Mesenchymal stem cell (in vitro differentiated cells and primary cell): ENCODE data around the gene TCHP.
"Not testable (repeated sequence)": the region's sequence is repeated elsewhere in the genome, so short reads cannot be mapped to it uniquely, and the experiment has no call there.

Source experiments
- DNase-seq: peaks from one replicate; pipeline ENCODE4 v3.0.0-alpha.2; 2013
- H2AFZ ChIP-seq: one replicate; pipeline ENCODE4 v1.6.1; 2013; ENCODE audit warnings: low read depth, mild to moderate bottlenecking, control low read depth, inconsistent platforms, low read length, moderate library complexity
- H2AK5ac ChIP-seq: 2 replicates; pipeline ENCODE4 v1.6.1; 2013; ENCODE audit warnings: low read length, moderate library complexity, mild to moderate bottlenecking, inconsistent platforms; ENCODE audit not compliant: severe bottlenecking
- H2BK120ac ChIP-seq: one replicate; pipeline ENCODE4 v1.6.1; 2013; ENCODE audit warnings: low read depth, mild to moderate bottlenecking, inconsistent platforms, low read length, moderate library complexity
- H2BK12ac ChIP-seq, 2 experiments: one replicate each; pipeline ENCODE4 v1.6.1; 2013; ENCODE audit warnings: inconsistent platforms in 2 of 2, low read length in 2 of 2, mild to moderate bottlenecking in 2 of 2, moderate library complexity in 2 of 2, control low read depth in 1 of 2
- H2BK15ac ChIP-seq: one replicate; pipeline ENCODE4 v1.6.1; 2013; ENCODE audit warnings: mild to moderate bottlenecking, low read depth, inconsistent platforms; ENCODE audit not compliant: poor library complexity, severe bottlenecking
- H2BK5ac ChIP-seq: 2 replicates; pipeline ENCODE4 v1.6.1; 2013; ENCODE audit warnings: low read depth, mild to moderate bottlenecking, low read length, control low read depth, inconsistent platforms; ENCODE audit not compliant: poor library complexity, severe bottlenecking
- H3K14ac ChIP-seq, 2 experiments: one replicate each; pipeline ENCODE4 v1.6.1; 2013; ENCODE audit warnings: inconsistent platforms in 2 of 2, low read length in 2 of 2, control low read depth in 1 of 2, mild to moderate bottlenecking in 1 of 2, moderate library complexity in 1 of 2
- H3K18ac ChIP-seq, 2 experiments: one replicate each; pipeline ENCODE4 v1.6.1; 2013; ENCODE audit warnings: inconsistent platforms in 2 of 2, low read length in 2 of 2, control low read depth in 1 of 2, low read depth in 1 of 2, mild to moderate bottlenecking in 1 of 2
- H3K23ac ChIP-seq, 2 experiments: one replicate each; pipeline ENCODE4 v1.6.1; 2013; ENCODE audit warnings: inconsistent platforms in 2 of 2, low read length in 2 of 2, mild to moderate bottlenecking in 2 of 2, moderate library complexity in 2 of 2, control low read depth in 1 of 2
- H3K27ac ChIP-seq: 2 replicates; pipeline ENCODE4 v1.5.1; 2013; ENCODE audit warnings: mild to moderate bottlenecking, moderate library complexity, low read length, control low read depth, inconsistent platforms; ENCODE audit not compliant: poor library complexity, severe bottlenecking
- H3K27me3 ChIP-seq, 2 experiments: 2 replicates each; pipeline versions ENCODE4 v1.6.1 to v1.7.0; 2013; ENCODE audit warnings: low read length in 2 of 2, mild to moderate bottlenecking in 2 of 2, moderate library complexity in 2 of 2, control low read depth in 1 of 2, inconsistent platforms in 1 of 2; ENCODE audit not compliant: control insufficient read depth in 1 of 2, insufficient read depth in 1 of 2
- H3K36me3 ChIP-seq, 2 experiments: 2 replicates each; pipeline versions ENCODE4 v1.6.1 to v1.7.0; 2013; ENCODE audit warnings: low read length in 2 of 2, control low read depth in 1 of 2, inconsistent platforms in 1 of 2, low read depth in 1 of 2, mild to moderate bottlenecking in 1 of 2; ENCODE audit not compliant: insufficient read depth in 2 of 2, control insufficient read depth in 1 of 2
- H3K4ac ChIP-seq, 2 experiments: one replicate each; pipeline ENCODE4 v1.6.1; 2013; ENCODE audit warnings: inconsistent platforms in 2 of 2, low read length in 2 of 2, mild to moderate bottlenecking in 2 of 2, moderate library complexity in 2 of 2, control low read depth in 1 of 2, low read depth in 1 of 2
- H3K4me1 ChIP-seq: 2 replicates; pipeline ENCODE4 v1.6.1; 2013; ENCODE audit warnings: low read depth, low read length, control low read depth; ENCODE audit not compliant: control insufficient read depth, insufficient read depth
- H3K4me2 ChIP-seq: 2 replicates; pipeline ENCODE4 v1.6.1; 2013; ENCODE audit warnings: low read length, mild to moderate bottlenecking, inconsistent platforms; ENCODE audit not compliant: poor library complexity, severe bottlenecking
- H3K4me3 ChIP-seq, 2 experiments: 2 replicates each; pipeline versions ENCODE4 v1.5.1 to v1.7.0; 2013; ENCODE audit warnings: low read length in 2 of 2, mild to moderate bottlenecking in 2 of 2, control low read depth in 1 of 2, low read depth in 1 of 2; ENCODE audit not compliant: insufficient read depth in 1 of 2
- H3K79me1 ChIP-seq: replicated peaks from 2 replicates; pipeline ENCODE4 v1.6.1; 2013; ENCODE audit warnings: mild to moderate bottlenecking, control low read depth, low read length, inconsistent platforms; ENCODE audit not compliant: poor library complexity, severe bottlenecking
- H3K9ac ChIP-seq: 2 replicates; pipeline ENCODE4 v1.7.0; 2013; ENCODE audit warnings: mild to moderate bottlenecking, low read length, moderate library complexity
- H3K9me3 ChIP-seq: 2 replicates; pipeline ENCODE4 v1.7.0; 2013; ENCODE audit warnings: mild to moderate bottlenecking, low read length; ENCODE audit not compliant: control insufficient read depth
- H4K8ac ChIP-seq: one replicate; pipeline ENCODE4 v1.6.1; 2013; ENCODE audit warnings: inconsistent platforms, mild to moderate bottlenecking, low read length, moderate library complexity
- H4K91ac ChIP-seq: one replicate; pipeline ENCODE4 v1.6.1; 2013; ENCODE audit warnings: mild to moderate bottlenecking, low read length, inconsistent platforms
- WGBS: methylation state at CpG from one replicate; pipeline ENCODE4 v1.1.7; 2013; ENCODE audit warnings: mixed read lengths; 5-methylcytosine and 5-hydroxymethylcytosine counted together

Gene TCHP

DNA sequence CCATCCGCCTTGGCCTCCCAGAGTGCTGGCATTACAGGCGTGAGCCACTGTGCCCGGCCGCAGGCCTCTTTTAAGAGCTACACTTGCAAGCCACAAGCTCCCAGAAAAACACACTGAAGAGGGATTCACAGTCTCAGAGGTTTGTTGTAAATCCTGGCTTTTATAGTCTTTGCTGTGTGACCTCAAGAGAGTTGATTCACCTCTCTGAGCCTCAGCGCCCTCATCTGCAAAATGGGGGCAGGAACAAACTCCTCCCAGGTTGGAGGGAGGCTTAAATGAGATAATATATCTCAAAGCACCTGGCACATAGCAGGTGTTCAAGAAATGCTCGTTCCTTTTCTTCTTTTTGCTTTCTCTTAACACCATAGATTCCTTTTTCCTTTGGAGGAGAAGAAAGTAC lies 3.9 kb upstream of the TCHP start:
- Histone ChIP-seq H4K91ac (no peak overlapping the region), H2BK12ac (no peak overlapping the region), H3K27ac (no peak overlapping the region), H3K79me1 (peaks cover 6% of the 10 kb centered on the region), H2AFZ (no peak overlapping the region), H4K8ac (no peak overlapping the region), H3K4ac (no peak overlapping the region), H3K18ac (no peak overlapping the region), H2BK15ac (no peak overlapping the region), H2BK120ac (no peak overlapping the region), H3K9me3 (no peaks in the 10 kb centered on the region), H2BK5ac (no peak overlapping the region), H3K14ac (no peak overlapping the region), H3K36me3 (no peaks in the 10 kb centered on the region), H3K4me2 (no peak overlapping the region), H3K4me1 (peaks cover 4% of the 10 kb centered on the region), H3K9ac (no peak overlapping the region), H3K23ac (no peak overlapping the region), H2AK5ac (no peak overlapping the region), H3K27me3 (no peaks in the 10 kb centered on the region), H3K4me3 (no peak overlapping the region)
- DNase-seq = no peak
- 86% methylated on average over 5 of the region's 6 CpGs for WGBS

DNA sequence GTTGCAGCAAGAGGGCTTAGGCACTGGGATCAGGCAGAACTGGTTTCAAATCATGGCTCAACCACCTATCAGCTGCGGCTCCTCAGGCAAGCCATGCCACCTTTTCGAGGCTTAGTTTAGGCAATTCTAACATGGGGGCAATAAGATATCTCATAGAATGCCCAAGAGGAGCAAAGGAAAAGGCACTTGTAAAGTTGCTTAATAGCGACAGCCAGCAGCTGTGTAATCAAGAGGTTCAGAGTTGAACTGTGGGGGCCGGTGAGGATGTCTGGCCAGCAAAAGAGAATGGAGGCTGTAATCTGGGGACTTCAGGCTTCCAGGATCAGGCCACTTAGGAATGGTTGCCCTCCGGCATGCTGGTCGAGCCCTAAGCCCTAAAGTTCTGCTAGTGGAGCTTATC lies 3.0 kb upstream of the TCHP start:
- no peak overlapping the region for H3K4ac ChIP-seq

DNA sequence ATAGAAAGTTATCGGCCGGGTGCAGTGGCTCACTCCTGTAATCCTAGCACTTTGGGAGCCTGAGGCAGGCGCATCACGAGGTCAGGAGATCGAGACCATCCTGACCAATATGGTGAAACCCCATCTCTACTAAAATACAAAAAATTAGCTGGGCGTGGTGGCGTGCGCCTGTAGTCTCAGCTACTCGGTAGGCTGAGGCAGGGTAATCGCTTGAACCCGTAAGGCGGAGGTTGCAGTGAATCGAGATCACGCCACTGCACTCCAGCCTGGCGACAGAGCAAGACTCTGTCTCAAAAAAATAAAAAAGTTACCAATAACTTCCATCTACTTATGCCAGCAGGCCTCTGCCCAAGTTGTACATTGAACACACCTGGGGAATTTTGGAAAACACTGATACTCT lies 729 bp upstream of the TCHP start:
- not testable (repeated sequence) for H2BK120ac ChIP-seq, H2AFZ ChIP-seq, H4K8ac ChIP-seq, H3K9me3 ChIP-seq, H2BK15ac ChIP-seq, H3K27ac ChIP-seq, H3K27me3 ChIP-seq, H3K4ac ChIP-seq, DNase-seq, H2BK12ac ChIP-seq, H4K91ac ChIP-seq, H2BK5ac ChIP-seq, H3K4me1 ChIP-seq, H3K23ac ChIP-seq, H2AK5ac ChIP-seq, H3K14ac ChIP-seq
- Histone ChIP-seq H3K4me3 (peak overlapping the region in 1 of 2 experiments; percentile 92), H3K36me3 (peaks cover 12 to 17% of the 10 kb centered on the region in 2 experiments), H3K79me1 (peaks cover 15% of the 10 kb centered on the region), H3K9ac (peak overlapping the region; percentile 91), H3K18ac (peak overlapping the region in 1 of 2 experiments; percentile 60), H3K4me2 (peak overlapping the region; percentile 67)
- WGBS = 95% methylated on average over 15 of the region's 15 CpGs

More for the DNA sequence above, 3.0 kb upstream of the TCHP start:
- H3K23ac ChIP-seq = no peak overlapping the region
- H3K18ac ChIP-seq = no peak overlapping the region
- H3K9me3 ChIP-seq = no peaks in the 10 kb centered on the region
- peaks cover 7% of the 10 kb centered on the region for H3K79me1 ChIP-seq
- H3K27ac ChIP-seq = no peak overlapping the region
- no peak overlapping the region for H3K14ac ChIP-seq
- H2BK120ac ChIP-seq = no peak overlapping the region
- H2AK5ac ChIP-seq = no peak overlapping the region
- H4K8ac ChIP-seq = no peak overlapping the region
- H4K91ac ChIP-seq = no peak overlapping the region
- no peaks in the 10 kb centered on the region for H3K36me3 ChIP-seq
- no peak overlapping the region for H3K9ac ChIP-seq
- WGBS = 86% methylated on average over 6 of the region's 6 CpGs
- H3K4me3 ChIP-seq = no peak overlapping the region
- H3K4me2 ChIP-seq = no peak overlapping the region
- no peak overlapping the region for H2BK12ac ChIP-seq
- no peaks in the 10 kb centered on the region for H3K27me3 ChIP-seq
- H2BK5ac ChIP-seq = no peak overlapping the region
- DNase-seq = no peak
- H3K4me1 ChIP-seq = peaks cover 4% of the 10 kb centered on the region
- H2AFZ ChIP-seq = no peak overlapping the region
- H2BK15ac ChIP-seq = no peak overlapping the region

DNA sequence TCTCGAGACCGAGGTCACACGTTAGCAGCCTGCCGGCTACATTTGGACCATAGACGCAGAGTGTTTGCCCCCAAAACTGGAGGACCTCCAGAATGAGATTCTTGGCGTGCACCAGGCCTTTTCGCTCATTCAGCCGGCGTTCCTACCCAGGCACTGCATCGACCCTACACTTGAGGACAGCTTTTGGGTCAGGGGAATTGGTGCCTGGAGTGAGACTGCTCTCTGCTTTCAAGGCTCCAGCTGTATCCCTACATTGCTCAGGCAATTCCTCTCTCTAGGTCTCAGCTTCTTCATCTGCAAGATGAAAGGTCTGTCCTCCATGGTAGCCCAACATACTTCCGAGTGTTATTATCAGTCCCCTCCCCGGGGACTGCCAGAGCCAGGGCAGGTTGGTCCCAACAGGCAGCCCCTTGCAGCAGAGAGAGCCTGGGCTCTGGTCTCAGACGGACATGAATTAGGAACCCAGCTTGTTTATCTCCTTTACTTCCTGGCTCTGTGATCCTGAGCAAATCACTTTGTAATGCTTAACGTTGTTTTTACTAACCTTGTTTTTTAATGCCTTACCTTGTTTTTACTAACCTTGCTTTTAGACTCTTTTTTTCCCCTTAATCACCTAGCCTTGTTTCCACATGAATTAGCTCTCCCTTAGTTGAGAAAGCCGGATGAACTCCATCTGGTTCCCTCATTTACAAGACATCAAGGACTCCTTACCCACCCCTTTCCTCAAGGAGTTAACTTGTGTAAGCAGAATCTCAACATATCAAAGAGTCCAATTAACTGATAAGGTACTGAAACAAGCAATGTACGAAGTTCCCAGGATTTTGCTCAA lies 892 bp downstream of the TCHP start:
- H2BK12ac ChIP-seq = no peak overlapping the region
- H2BK120ac ChIP-seq = no peak overlapping the region
- no peaks in the 10 kb centered on the region for H3K9me3 ChIP-seq
- DNase-seq = peak; percentile 50
- peak overlapping the region; percentile 98 for H3K4me2 ChIP-seq
- peak overlapping the region; percentile 91 for H3K9ac ChIP-seq
- peak overlapping the region in 1 of 2 experiments; percentile 93 for H3K4ac ChIP-seq
- H3K4me1 ChIP-seq = peaks cover 4% of the 10 kb centered on the region
- H3K27me3 ChIP-seq = no peaks in the 10 kb centered on the region
- H3K4me3 ChIP-seq = peak overlapping the region; percentile 76 to 92
- WGBS = 2% methylated on average over 16 of the region's 16 CpGs
- no peak overlapping the region for H2BK5ac ChIP-seq
- H4K8ac ChIP-seq = peak overlapping the region; percentile 85
- peak overlapping the region in 1 of 2 experiments; percentile 11 for H3K14ac ChIP-seq
- H2AFZ ChIP-seq = peak overlapping the region; percentile 81
- H3K23ac ChIP-seq = no peak overlapping the region
- H3K79me1 ChIP-seq = peaks cover 15% of the 10 kb centered on the region
- no peak overlapping the region for H2BK15ac ChIP-seq
- peaks cover 25 to 33% of the 10 kb centered on the region in 2 experiments for H3K36me3 ChIP-seq
- H3K27ac ChIP-seq = no peak overlapping the region
- H4K91ac ChIP-seq = no peak overlapping the region
- no peak overlapping the region for H2AK5ac ChIP-seq
- peak overlapping the region; percentile 61 to 63 for H3K18ac ChIP-seq
